Activated CD4-positive, alpha-beta memory T cell treated with anti-CD3 and anti-CD28 coated beads for 36 hours (primary cell): ENCODE results near the gene LDHD. TPM values are rescaled to one million over a fixed set of nuclear protein-coding genes. Genes with fewer than 3 reads are reported as not detected.
A peak's percentile ranks its signal among the peaks of the same experiment; 100 is the strongest.
"Not testable (repeated sequence)": the region's sequence is repeated elsewhere in the genome, so short reads cannot be mapped to it uniquely, and the experiment has no call there.

Experiments used
- CTCF ChIA-PET: fragments of 350-600 bp; sonication (Branson Sonifier 250); formaldehyde crosslinking; loops from one replicate; lab custom pipeline; 2021; ENCODE audit warnings: antibody characterized with exemption, inconsistent platforms; lab: Charles Lee
- POLR2A ChIA-PET: fragments of 350-600 bp; sonication (Branson Sonifier 250); formaldehyde crosslinking; loops from one replicate; lab custom pipeline; 2021; ENCODE audit warnings: antibody characterized with exemption; lab: Charles Lee
- DNase-seq: peaks from one replicate; pipeline ENCODE4 v3.0.0-alpha.2; 2020
- H3K27ac Mint-ChIP-seq: one replicate; pipeline ENCODE4 v1.8.0; 2021; ENCODE audit warnings: mixed read lengths
- H3K27me3 Mint-ChIP-seq: one replicate; pipeline ENCODE4 v1.8.0; 2021; ENCODE audit warnings: mixed read lengths
- H3K36me3 Mint-ChIP-seq: one replicate; pipeline ENCODE4 v1.8.0; 2021; ENCODE audit warnings: mixed read lengths
- H3K4me1 Mint-ChIP-seq: one replicate; pipeline ENCODE4 v1.8.0; 2021; ENCODE audit warnings: low read depth, mixed read lengths
- H3K4me3 Mint-ChIP-seq: one replicate; pipeline ENCODE4 v1.8.0; 2021; ENCODE audit warnings: mild to moderate bottlenecking, mixed read lengths
- H3K9me3 Mint-ChIP-seq: one replicate; pipeline ENCODE4 v1.8.0; 2021; ENCODE audit warnings: mixed read lengths
- intact Hi-C: fragments of 100-400 bp; cut with micrococcal nuclease; formaldehyde crosslinking; loops from one replicate; pipeline ENCODE4 v1.15.1; 2023
- total RNA-seq, 2 experiments: library from RNA; stranded (reverse); gene quantifications; one replicate each; pipeline ENCODE4 v1.2.3, GENCODE V29; 2021

Gene LDHD
- total RNA-seq, 2 experiments from 2014 or later = 0.43 to 0.75 TPM

- POLR2A ChIA-PET = interaction anchor here (0.7 to 4.7 kb wide), 11 partner anchors 12 to 550 kb away, joined by 3 to 56 read pairs (median 4); partner anchors contain the start of genes KARS1, MLKL, TERF2IP and WDR59
- Mint-ChIP-seq H3K27me3 (no peaks in the 10 kb centered on the region), H3K4me1 (peaks cover 54% of the 10 kb centered on the region), H3K9me3 (no peaks in the 10 kb centered on the region), H3K27ac (peak overlapping the region; percentile 92), H3K4me3 (peak overlapping the region; percentile 50), H3K36me3 (peaks cover 3% of the 10 kb centered on the region)
- CTCF ChIA-PET = interaction anchor here (1.5 to 6.4 kb wide), 5 partner anchors 12 to 236 kb away, joined by 4 to 79 read pairs (median 7); partner anchors contain the start of gene ZNRF1
- DNase-seq = peak; percentile 92
- intact Hi-C loops = loop anchor here (1.0 to 5.0 kb wide), 4 partner anchors 23 to 98 kb away; no protein-coding TSS in a partner anchor
These were observed 18.4 kb downstream of the LDHD start for GRCh38 chr16:75097941-75098901.

GRCh38 chr16:75097191-75097761 is 19.3 kb downstream of the LDHD start:
- Mint-ChIP-seq H3K36me3 (peaks cover 3% of the 10 kb centered on the region), H3K4me3 (no peak overlapping the region), H3K4me1 (peaks cover 56% of the 10 kb centered on the region), H3K9me3 (no peaks in the 10 kb centered on the region), H3K27ac (peak overlapping the region; percentile 82), H3K27me3 (no peaks in the 10 kb centered on the region)
- CTCF ChIA-PET = interaction anchor here (0.7 to 6.4 kb wide), 6 partner anchors 9 to 99 kb away, joined by 3 to 79 read pairs (median 4); partner anchors contain the start of gene ZNRF1
- POLR2A ChIA-PET = interaction anchor here (1.1 to 4.7 kb wide), 5 partner anchors 12 to 352 kb away, joined by 3 to 56 read pairs (median 5); no protein-coding TSS in a partner anchor
- no peak for DNase-seq
- intact Hi-C loops = loop anchor here (5.0 kb wide), 1 partner anchor 35 kb away; no protein-coding TSS in a partner anchor

GRCh38 chr16:75096656-75097055 is 19.9 kb downstream of the LDHD start:
- intact Hi-C loops = loop anchor here (5.0 kb wide), 1 partner anchor 34 kb away; no protein-coding TSS in a partner anchor
- H3K9me3 Mint-ChIP-seq = no peaks in the 10 kb centered on the region
- peak overlapping the region; percentile 82 for H3K27ac Mint-ChIP-seq
- no peak overlapping the region for H3K4me3 Mint-ChIP-seq
- peaks cover 56% of the 10 kb centered on the region for H3K4me1 Mint-ChIP-seq
- H3K27me3 Mint-ChIP-seq = no peaks in the 10 kb centered on the region
- H3K36me3 Mint-ChIP-seq = peaks cover 3% of the 10 kb centered on the region
- DNase-seq = no peak
- ChIA-PET CTCF (interaction anchor here (1.0 to 6.4 kb wide), 4 partner anchors 13 to 99 kb away, joined by 3 to 79 read pairs (median 12); partner anchors contain the start of gene ZNRF1), POLR2A (interaction anchor here (1.1 to 4.7 kb wide), 4 partner anchors 13 to 352 kb away, joined by 3 to 56 read pairs (median 4); no protein-coding TSS in a partner anchor)

GRCh38 chr16:75095204-75095621 is 21.4 kb downstream of the LDHD start:
- H3K27ac Mint-ChIP-seq = no peak overlapping the region
- peaks cover 3% of the 10 kb centered on the region for H3K36me3 Mint-ChIP-seq
- intact Hi-C loops = loop anchor here (5.0 kb wide), 1 partner anchor 33 kb away; no protein-coding TSS in a partner anchor
- H3K4me3 Mint-ChIP-seq = no peak overlapping the region
- ChIA-PET CTCF (interaction anchor here (0.7 to 1.1 kb wide), 2 partner anchors 14 to 16 kb away, joined by 3 read pairs; no protein-coding TSS in a partner anchor), POLR2A (no interaction called here)
- H3K27me3 Mint-ChIP-seq = no peaks in the 10 kb centered on the region
- H3K9me3 Mint-ChIP-seq = no peaks in the 10 kb centered on the region
- no peak for DNase-seq
- H3K4me1 Mint-ChIP-seq = peaks cover 52% of the 10 kb centered on the region

- intact Hi-C loops = no loop called here
- Mint-ChIP-seq H3K4me1 (peaks cover 47% of the 10 kb centered on the region), H3K9me3 (no peaks in the 10 kb centered on the region), H3K4me3 (no peak overlapping the region), H3K27ac (no peak overlapping the region), H3K36me3 (peaks cover 3% of the 10 kb centered on the region), H3K27me3 (no peaks in the 10 kb centered on the region)
- no peak for DNase-seq
- ChIA-PET CTCF (interaction anchor here (1.1 kb wide), 1 partner anchor 17 kb away, joined by 3 read pairs; no protein-coding TSS in a partner anchor), POLR2A (no interaction called here)
These were observed 22.7 kb downstream of the LDHD start for GRCh38 chr16:75093598-75094540.

- H3K4me3 Mint-ChIP-seq = no peak overlapping the region
- H3K4me1 Mint-ChIP-seq = peaks cover 36% of the 10 kb centered on the region
- no peak for DNase-seq
- intact Hi-C loops = no loop called here
- peaks cover 3% of the 10 kb centered on the region for H3K36me3 Mint-ChIP-seq
- H3K27ac Mint-ChIP-seq = peak overlapping the region; percentile 23
- POLR2A ChIA-PET = no interaction called here
- no peaks in the 10 kb centered on the region for H3K27me3 Mint-ChIP-seq
- no peaks in the 10 kb centered on the region for H3K9me3 Mint-ChIP-seq
- CTCF ChIA-PET = no interaction called here
These were observed 23.8 kb downstream of the LDHD start for GRCh38 chr16:75092777-75093176.

GRCh38 chr16:75091619-75092018 is 25.0 kb downstream of the LDHD start:
- CTCF ChIA-PET = interaction anchor here (1.4 kb wide), 1 partner anchor 20 kb away, joined by 3 read pairs; no protein-coding TSS in a partner anchor
- H3K27me3 Mint-ChIP-seq, H3K4me3 Mint-ChIP-seq, H3K9me3 Mint-ChIP-seq, H3K36me3 Mint-ChIP-seq, POLR2A ChIA-PET, intact Hi-C loops, DNase-seq, H3K27ac Mint-ChIP-seq: not testable (repeated sequence)
- peaks cover 26% of the 10 kb centered on the region for H3K4me1 Mint-ChIP-seq

GRCh38 chr16:75090899-75091298 is 25.7 kb downstream of the LDHD start:
- peaks cover 19% of the 10 kb centered on the region for H3K4me1 Mint-ChIP-seq
- DNase-seq, H3K36me3 Mint-ChIP-seq, H3K4me3 Mint-ChIP-seq, H3K27ac Mint-ChIP-seq, H3K27me3 Mint-ChIP-seq, POLR2A ChIA-PET, H3K9me3 Mint-ChIP-seq, intact Hi-C loops: not testable (repeated sequence)
- CTCF ChIA-PET = interaction anchor here (1.1 to 1.4 kb wide), 2 partner anchors 11 to 20 kb away, joined by 3 to 4 read pairs; no protein-coding TSS in a partner anchor

- Mint-ChIP-seq H3K27ac (no peak overlapping the region), H3K4me3 (no peak overlapping the region), H3K4me1 (peaks cover 18% of the 10 kb centered on the region), H3K9me3 (no peaks in the 10 kb centered on the region), H3K36me3 (peaks cover 5% of the 10 kb centered on the region), H3K27me3 (no peaks in the 10 kb centered on the region)
- DNase-seq = no peak
- CTCF ChIA-PET = interaction anchor here (0.7 to 0.9 kb wide), 2 partner anchors 21 to 22 kb away, joined by 4 to 6 read pairs; no protein-coding TSS in a partner anchor
- POLR2A ChIA-PET = no interaction called here
- intact Hi-C loops = no loop called here
These were observed 26.9 kb downstream of the LDHD start for GRCh38 chr16:75089486-75090202.

- Mint-ChIP-seq H3K4me1 (peaks cover 18% of the 10 kb centered on the region), H3K27ac (no peak overlapping the region), H3K27me3 (no peaks in the 10 kb centered on the region), H3K4me3 (no peak overlapping the region), H3K9me3 (no peaks in the 10 kb centered on the region), H3K36me3 (peaks cover 5% of the 10 kb centered on the region)
- CTCF ChIA-PET = interaction anchor here (0.7 kb wide), 1 partner anchor 23 kb away, joined by 6 read pairs; no protein-coding TSS in a partner anchor
- DNase-seq = no peak
- POLR2A ChIA-PET = no interaction called here
- intact Hi-C loops = no loop called here
These were observed 27.6 kb downstream of the LDHD start for GRCh38 chr16:75088934-75089333.
